ENCODE data around the gene NOG. TPM values are rescaled to one million over a fixed set of nuclear protein-coding genes. Genes with fewer than 3 reads are reported as not detected.

Gene NOG
- total and polyA plus RNA-seq, 2 experiments from 2014 or later, result 0.39 to 0.66 TPM

DNA sequence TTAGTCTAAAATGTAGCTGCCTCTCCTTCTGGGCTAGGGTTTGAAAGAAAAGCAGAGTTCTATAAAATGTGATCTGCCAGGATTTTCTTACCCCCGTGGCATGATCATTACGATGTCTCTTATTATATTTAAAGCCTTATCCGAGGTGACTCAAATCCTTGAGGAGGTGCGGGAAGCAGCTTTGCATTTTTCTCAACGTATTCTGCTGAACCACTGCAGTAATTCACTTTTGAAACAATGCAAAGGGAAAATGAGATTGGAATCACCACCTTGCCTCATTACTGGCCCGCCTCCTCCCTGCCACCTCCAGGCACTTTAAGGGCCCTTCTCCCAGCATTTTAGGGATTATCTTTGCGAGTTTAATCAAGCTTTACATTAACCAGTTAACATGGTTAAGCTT is 9.7 kb upstream of the NOG start:
- no peaks in the 10 kb centered on the region for H3K79me2 ChIP-seq (replicated peaks; ENCODE audit: insufficient read depth)
- H3K4me3 Mint-ChIP-seq, result no peak overlapping the region
- H3K27ac Mint-ChIP-seq, result no peak overlapping the region
- no peaks in the 10 kb centered on the region for H4K20me1 ChIP-seq (replicated peaks; ENCODE audit: insufficient read depth)
- H3F3A ChIP-seq (replicated peaks; ENCODE audit: low read depth), result no peaks in the 10 kb centered on the region
- DNase-seq (ENCODE audit: low spot score), result no peak
- H3K9me3 Mint-ChIP-seq, result no peaks in the 10 kb centered on the region
- H3K27ac ChIP-seq (ENCODE audit: low read depth), result no peak overlapping the region
- peaks cover 4% of the 10 kb centered on the region for H3K4me1 ChIP-seq (ENCODE audit: insufficient read depth)
- H3K9me2 ChIP-seq (ENCODE audit: insufficient read depth), result no peaks in the 10 kb centered on the region
- H3K27me3 Mint-ChIP-seq (ENCODE audit: insufficient read depth, low read depth, poor library complexity), result no peaks in the 10 kb centered on the region
- no peaks in the 10 kb centered on the region for H3K4me1 Mint-ChIP-seq
- H3K36me3 Mint-ChIP-seq (ENCODE audit: low read depth), result no peaks in the 10 kb centered on the region
- ATAC-seq, result no peak
- H2AFZ ChIP-seq, result peak overlapping the region; percentile 56
- H3K4me2 ChIP-seq, result no peak overlapping the region
- TF ChIP-seq EZH2 (IDR thresholded peaks at IDR 0.05; ENCODE audit: low read depth, unreplicated experiment), result no peak
- TF ChIP-seq NANOG (IDR thresholded peaks at IDR 0.05; ENCODE audit: borderline replicate concordance), result no peak
- no peak for TF ChIP-seq ZNF331 (CRISPR knock-in tag; IDR thresholded peaks at IDR 0.05; ENCODE audit: low read depth)
- TF ChIP-seq CREB1 (CRISPR knock-in tag; IDR thresholded peaks at IDR 0.05; ENCODE audit: low read depth), result no peak
- TF ChIP-seq JUNB (IDR thresholded peaks at IDR 0.05; ENCODE audit: unreplicated experiment), result no peak
- TF ChIP-seq STAT1 (IDR thresholded peaks at IDR 0.05; ENCODE audit: unreplicated experiment), result no peak
- no peak for TF ChIP-seq EZH2phosphoT487 (IDR thresholded peaks at IDR 0.05; ENCODE audit: unreplicated experiment)
- TF ChIP-seq REST (IDR thresholded peaks at IDR 0.05; ENCODE audit: unreplicated experiment), result no peak
- TF ChIP-seq POLR2AphosphoS5 (IDR thresholded peaks at IDR 0.05; ENCODE audit: low read depth), result no peak
- TF ChIP-seq ZNF114 (CRISPR knock-in tag; IDR thresholded peaks at IDR 0.05), result no peak
- no peak for TF ChIP-seq ZNF462 (CRISPR knock-in tag; IDR thresholded peaks at IDR 0.05)
- TF ChIP-seq, protein P1, sequence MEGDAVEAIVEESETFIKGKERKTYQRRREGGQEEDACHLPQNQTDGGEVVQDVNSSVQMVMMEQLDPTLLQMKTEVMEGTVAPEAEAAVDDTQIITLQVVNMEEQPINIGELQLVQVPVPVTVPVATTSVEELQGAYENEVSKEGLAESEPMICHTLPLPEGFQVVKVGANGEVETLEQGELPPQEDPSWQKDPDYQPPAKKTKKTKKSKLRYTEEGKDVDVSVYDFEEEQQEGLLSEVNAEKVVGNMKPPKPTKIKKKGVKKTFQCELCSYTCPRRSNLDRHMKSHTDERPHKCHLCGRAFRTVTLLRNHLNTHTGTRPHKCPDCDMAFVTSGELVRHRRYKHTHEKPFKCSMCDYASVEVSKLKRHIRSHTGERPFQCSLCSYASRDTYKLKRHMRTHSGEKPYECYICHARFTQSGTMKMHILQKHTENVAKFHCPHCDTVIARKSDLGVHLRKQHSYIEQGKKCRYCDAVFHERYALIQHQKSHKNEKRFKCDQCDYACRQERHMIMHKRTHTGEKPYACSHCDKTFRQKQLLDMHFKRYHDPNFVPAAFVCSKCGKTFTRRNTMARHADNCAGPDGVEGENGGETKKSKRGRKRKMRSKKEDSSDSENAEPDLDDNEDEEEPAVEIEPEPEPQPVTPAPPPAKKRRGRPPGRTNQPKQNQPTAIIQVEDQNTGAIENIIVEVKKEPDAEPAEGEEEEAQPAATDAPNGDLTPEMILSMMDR (conservative IDR thresholded peaks at IDR 0.05; ENCODE audit: low read depth in 2 of 2), result no peak
- no peak for TF ChIP-seq ETS1 (IDR thresholded peaks at IDR 0.05)
- no peaks in the 10 kb centered on the region for H3K36me3 ChIP-seq (ENCODE audit: insufficient read depth)
- no peaks in the 10 kb centered on the region for H3K27me3 ChIP-seq (ENCODE audit: insufficient read depth)
- no peak overlapping the region for H3K4me3 ChIP-seq

Data from GM23338 (cell line).